Calu3 (cell line): ENCODE results near the gene COMMD1. TPM values are rescaled to one million over a fixed set of nuclear protein-coding genes. Genes with fewer than 3 reads are reported as not detected.

Source experiments
- BruUV-seq: library from RNA; stranded (reverse); fragments of 400-500 nt; replicated peaks from 2 replicates; lab custom pipeline; 2021; lab: Mats Ljungman, UMichigan
- CTCF ChIA-PET: fragments of 300-600 bp; sonication (Branson Sonifier 250); formaldehyde crosslinking; loops from one replicate; lab custom pipeline; 2022; ENCODE audit warnings: antibody characterized with exemption; lab: Charles Lee
- DNase-seq: peaks from one replicate; pipeline ENCODE4 v3.0.0; 2022
- H3K27ac Mint-ChIP-seq: one replicate; pipeline ENCODE4 v1.8.0; 2022; ENCODE audit warnings: mixed read lengths; ENCODE audit not compliant: unreplicated experiment
- H3K27me3 Mint-ChIP-seq: one replicate; pipeline ENCODE4 v1.8.0; 2022; ENCODE audit warnings: mixed read lengths; ENCODE audit not compliant: unreplicated experiment
- H3K36me3 Mint-ChIP-seq: one replicate; pipeline ENCODE4 v1.8.0; 2022; ENCODE audit warnings: mild to moderate bottlenecking, moderate library complexity, mixed read lengths; ENCODE audit not compliant: insufficient read depth, unreplicated experiment
- H3K4me1 Mint-ChIP-seq: one replicate; pipeline ENCODE4 v1.8.0; 2022; ENCODE audit warnings: mild to moderate bottlenecking, low read depth, mixed read lengths; ENCODE audit not compliant: unreplicated experiment
- H3K4me3 Mint-ChIP-seq: one replicate; pipeline ENCODE4 v1.8.0; 2022; ENCODE audit warnings: mild to moderate bottlenecking, low read depth, moderate library complexity, mixed read lengths; ENCODE audit not compliant: unreplicated experiment
- H3K9me3 Mint-ChIP-seq: one replicate; pipeline ENCODE4 v1.8.0; 2022; ENCODE audit warnings: low read depth, mixed read lengths; ENCODE audit not compliant: unreplicated experiment
- intact Hi-C: fragments of 100-400 bp; cut with micrococcal nuclease; formaldehyde crosslinking; loops from one replicate; pipeline ENCODE4 v1.10.0; 2022; ENCODE audit not compliant: unreplicated experiment
- total RNA-seq: library from RNA; stranded (reverse); gene quantifications from 2 replicates; pipeline ENCODE4 v1.2.3, GENCODE V29; 2022
- TF ChIP-seq, protein P1 (sequence below): fragments of 200-600 bp; IDR thresholded peaks from one replicate; pipeline ENCODE4 v1.8.0; 2022; ENCODE audit warnings: antibody characterized with exemption; ENCODE audit not compliant: unreplicated experiment

The COMMD1 gene
- total RNA-seq, 1 experiment from 2014 or later, result 19.4 TPM

- DNase-seq, result no peak
- Mint-ChIP-seq H3K27me3 (no peaks in the 10 kb centered on the region), H3K9me3 (no peaks in the 10 kb centered on the region), H3K4me3 (no peak overlapping the region), H3K36me3 (no peaks in the 10 kb centered on the region), H3K27ac (no peak overlapping the region), H3K4me1 (peaks cover 16% of the 10 kb centered on the region)
- CTCF ChIA-PET, result no interaction called here
- no TSS peak for BruUV-seq
- intact Hi-C loops, result no loop called here
- TF ChIP-seq, protein P1, sequence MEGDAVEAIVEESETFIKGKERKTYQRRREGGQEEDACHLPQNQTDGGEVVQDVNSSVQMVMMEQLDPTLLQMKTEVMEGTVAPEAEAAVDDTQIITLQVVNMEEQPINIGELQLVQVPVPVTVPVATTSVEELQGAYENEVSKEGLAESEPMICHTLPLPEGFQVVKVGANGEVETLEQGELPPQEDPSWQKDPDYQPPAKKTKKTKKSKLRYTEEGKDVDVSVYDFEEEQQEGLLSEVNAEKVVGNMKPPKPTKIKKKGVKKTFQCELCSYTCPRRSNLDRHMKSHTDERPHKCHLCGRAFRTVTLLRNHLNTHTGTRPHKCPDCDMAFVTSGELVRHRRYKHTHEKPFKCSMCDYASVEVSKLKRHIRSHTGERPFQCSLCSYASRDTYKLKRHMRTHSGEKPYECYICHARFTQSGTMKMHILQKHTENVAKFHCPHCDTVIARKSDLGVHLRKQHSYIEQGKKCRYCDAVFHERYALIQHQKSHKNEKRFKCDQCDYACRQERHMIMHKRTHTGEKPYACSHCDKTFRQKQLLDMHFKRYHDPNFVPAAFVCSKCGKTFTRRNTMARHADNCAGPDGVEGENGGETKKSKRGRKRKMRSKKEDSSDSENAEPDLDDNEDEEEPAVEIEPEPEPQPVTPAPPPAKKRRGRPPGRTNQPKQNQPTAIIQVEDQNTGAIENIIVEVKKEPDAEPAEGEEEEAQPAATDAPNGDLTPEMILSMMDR, result no peak
Observed at GRCh38 chr2:61948661-61949457, 43.4 kb downstream of the COMMD1 start.

DNA sequence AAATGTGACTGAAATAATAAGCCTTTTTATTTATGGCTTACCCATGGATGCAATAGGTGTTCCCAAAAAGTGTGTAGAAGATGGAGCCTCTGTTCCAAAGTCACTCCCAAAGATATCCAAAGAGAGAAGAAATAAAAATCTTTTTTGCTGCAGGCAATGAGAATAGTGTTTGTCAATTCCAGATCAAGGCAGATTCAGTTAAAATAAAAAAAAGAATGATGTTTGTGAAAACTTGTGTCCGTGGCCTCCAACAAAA is 43.9 kb downstream of the COMMD1 start:
- Mint-ChIP-seq H3K36me3 (no peaks in the 10 kb centered on the region), H3K4me3 (no peak overlapping the region), H3K9me3 (no peaks in the 10 kb centered on the region), H3K27ac (no peak overlapping the region), H3K27me3 (no peaks in the 10 kb centered on the region), H3K4me1 (peaks cover 16% of the 10 kb centered on the region)
- CTCF ChIA-PET, result no interaction called here
- intact Hi-C loops, result no loop called here
- DNase-seq, result no peak
- TF ChIP-seq, protein P1, result no peak
- BruUV-seq, result no TSS peak

GRCh38 chr2:61949714-61950560 is 44.5 kb downstream of the COMMD1 start:
- CTCF ChIA-PET, result no interaction called here
- no peaks in the 10 kb centered on the region for H3K9me3 Mint-ChIP-seq
- H3K4me3 Mint-ChIP-seq, result no peak overlapping the region
- TF ChIP-seq, protein P1, result no peak
- H3K27ac Mint-ChIP-seq, result no peak overlapping the region
- no peaks in the 10 kb centered on the region for H3K36me3 Mint-ChIP-seq
- no peaks in the 10 kb centered on the region for H3K27me3 Mint-ChIP-seq
- H3K4me1 Mint-ChIP-seq, result peaks cover 16% of the 10 kb centered on the region
- BruUV-seq, result no TSS peak
- DNase-seq, result peak; percentile 2
- intact Hi-C loops, result no loop called here

- Mint-ChIP-seq H3K9me3 (no peaks in the 10 kb centered on the region), H3K27ac (peak overlapping the region; percentile 30), H3K27me3 (no peaks in the 10 kb centered on the region), H3K4me1 (peaks cover 16% of the 10 kb centered on the region), H3K4me3 (no peak overlapping the region), H3K36me3 (no peaks in the 10 kb centered on the region)
- no TSS peak for BruUV-seq
- CTCF ChIA-PET, result interaction anchor here (0.6 kb wide), 1 partner anchor 220 kb away, joined by 10 read pairs; no protein-coding TSS in a partner anchor
- TF ChIP-seq, protein P1, result no peak
- no peak for DNase-seq
- intact Hi-C loops, result no loop called here
Observed at GRCh38 chr2:61950571-61951315, 45.3 kb downstream of the COMMD1 start.
